ENCODE data around the gene RPH3AL.

Gene RPH3AL

DNA sequence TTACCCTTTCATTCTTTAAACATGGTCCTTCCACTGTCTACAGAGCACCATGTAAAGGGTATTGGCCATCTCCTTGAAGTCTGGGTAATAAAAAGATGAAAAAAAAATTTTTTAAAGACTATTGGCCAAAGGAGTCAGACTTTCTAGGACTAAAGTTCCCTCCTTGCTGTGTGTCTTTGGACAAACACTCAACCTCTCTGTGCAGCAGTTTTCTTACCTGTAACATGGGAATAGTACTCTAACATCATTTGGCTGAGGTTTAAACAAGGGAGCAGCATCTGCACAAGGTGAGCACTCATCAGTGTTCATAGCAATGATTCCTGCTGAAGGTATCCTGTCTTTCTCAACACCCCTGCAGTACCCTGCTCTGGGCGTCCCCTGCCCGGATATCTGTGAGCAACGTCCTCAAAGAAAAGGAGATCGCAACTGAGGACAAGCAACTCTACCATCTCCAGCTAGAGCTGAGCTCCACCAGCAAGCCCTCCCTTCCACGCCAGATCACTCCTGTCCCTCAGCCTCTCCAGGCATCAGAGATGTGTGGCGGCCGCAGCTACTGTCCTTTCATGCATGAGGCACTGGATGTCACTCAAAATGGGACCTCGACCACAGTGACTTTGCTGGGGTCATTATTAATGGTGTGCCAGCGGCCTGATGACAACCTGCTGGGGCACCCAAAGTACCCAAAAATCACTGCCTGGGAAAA lies 29.5 kb upstream of the RPH3AL start:
- TF ChIP-seq USF1 (IDR thresholded peaks at IDR 0.05) (no peak), EP300 (IDR thresholded peaks at IDR 0.05; ENCODE audit: borderline replicate concordance) (no peak), NFIC (IDR thresholded peaks at IDR 0.05) (no peak), TCF12 (IDR thresholded peaks at IDR 0.05; ENCODE audit: low read depth) (no peak), FOXM1 (IDR thresholded peaks at IDR 0.05; ENCODE audit: borderline replicate concordance, low read depth) (no peak), YY1 (IDR thresholded peaks at IDR 0.05; ENCODE audit: low read depth) (no peak), RAD21 (IDR thresholded peaks at IDR 0.05; ENCODE audit: low read depth) (no peak), TEAD4 (IDR thresholded peaks at IDR 0.05) (no peak), ZBTB7A (IDR thresholded peaks at IDR 0.05; ENCODE audit: low read depth) (no peak), EGR1 (IDR thresholded peaks at IDR 0.05) (no peak), CREB1 (IDR thresholded peaks at IDR 0.05; ENCODE audit: low read depth) (no peak), CEBPB (IDR thresholded peaks at IDR 0.05) (no peak), TAF1 (IDR thresholded peaks at IDR 0.05; ENCODE audit: low read depth) (no peak)
- TF ChIP-seq, protein P1, sequence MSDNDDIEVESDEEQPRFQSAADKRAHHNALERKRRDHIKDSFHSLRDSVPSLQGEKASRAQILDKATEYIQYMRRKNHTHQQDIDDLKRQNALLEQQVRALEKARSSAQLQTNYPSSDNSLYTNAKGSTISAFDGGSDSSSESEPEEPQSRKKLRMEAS (IDR thresholded peaks at IDR 0.05): no peak
- TF ChIP-seq, protein P2, sequence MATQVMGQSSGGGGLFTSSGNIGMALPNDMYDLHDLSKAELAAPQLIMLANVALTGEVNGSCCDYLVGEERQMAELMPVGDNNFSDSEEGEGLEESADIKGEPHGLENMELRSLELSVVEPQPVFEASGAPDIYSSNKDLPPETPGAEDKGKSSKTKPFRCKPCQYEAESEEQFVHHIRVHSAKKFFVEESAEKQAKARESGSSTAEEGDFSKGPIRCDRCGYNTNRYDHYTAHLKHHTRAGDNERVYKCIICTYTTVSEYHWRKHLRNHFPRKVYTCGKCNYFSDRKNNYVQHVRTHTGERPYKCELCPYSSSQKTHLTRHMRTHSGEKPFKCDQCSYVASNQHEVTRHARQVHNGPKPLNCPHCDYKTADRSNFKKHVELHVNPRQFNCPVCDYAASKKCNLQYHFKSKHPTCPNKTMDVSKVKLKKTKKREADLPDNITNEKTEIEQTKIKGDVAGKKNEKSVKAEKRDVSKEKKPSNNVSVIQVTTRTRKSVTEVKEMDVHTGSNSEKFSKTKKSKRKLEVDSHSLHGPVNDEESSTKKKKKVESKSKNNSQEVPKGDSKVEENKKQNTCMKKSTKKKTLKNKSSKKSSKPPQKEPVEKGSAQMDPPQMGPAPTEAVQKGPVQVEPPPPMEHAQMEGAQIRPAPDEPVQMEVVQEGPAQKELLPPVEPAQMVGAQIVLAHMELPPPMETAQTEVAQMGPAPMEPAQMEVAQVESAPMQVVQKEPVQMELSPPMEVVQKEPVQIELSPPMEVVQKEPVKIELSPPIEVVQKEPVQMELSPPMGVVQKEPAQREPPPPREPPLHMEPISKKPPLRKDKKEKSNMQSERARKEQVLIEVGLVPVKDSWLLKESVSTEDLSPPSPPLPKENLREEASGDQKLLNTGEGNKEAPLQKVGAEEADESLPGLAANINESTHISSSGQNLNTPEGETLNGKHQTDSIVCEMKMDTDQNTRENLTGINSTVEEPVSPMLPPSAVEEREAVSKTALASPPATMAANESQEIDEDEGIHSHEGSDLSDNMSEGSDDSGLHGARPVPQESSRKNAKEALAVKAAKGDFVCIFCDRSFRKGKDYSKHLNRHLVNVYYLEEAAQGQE (IDR thresholded peaks at IDR 0.05; ENCODE audit: low read depth): no peak

DNA sequence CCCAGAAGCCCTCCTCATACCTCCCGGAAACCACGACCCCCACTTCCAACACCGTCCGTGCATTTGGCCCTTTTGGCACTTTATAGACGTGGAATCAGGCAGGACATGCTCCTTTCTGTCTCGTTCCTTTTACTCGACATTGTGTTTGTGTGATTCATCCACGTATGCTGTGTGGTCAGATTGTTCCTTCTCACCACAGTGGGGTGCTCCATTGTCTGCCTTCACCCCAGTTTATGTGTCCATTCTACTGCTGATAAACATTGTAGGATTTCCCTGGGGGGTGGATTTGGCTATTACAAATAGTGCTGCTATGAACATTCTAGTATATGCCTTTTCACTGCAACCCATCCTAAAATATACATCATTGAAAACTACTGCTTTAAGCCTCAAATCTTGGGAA lies 28.9 kb upstream of the RPH3AL start:
- TF ChIP-seq TAF1 (IDR thresholded peaks at IDR 0.05; ENCODE audit: low read depth): no peak
- TF ChIP-seq, protein P1 (IDR thresholded peaks at IDR 0.05): no peak
- no peak for TF ChIP-seq FOXM1 (IDR thresholded peaks at IDR 0.05; ENCODE audit: borderline replicate concordance, low read depth)
- TF ChIP-seq, protein P2 (IDR thresholded peaks at IDR 0.05; ENCODE audit: low read depth): no peak
- no peak for TF ChIP-seq TCF12 (IDR thresholded peaks at IDR 0.05; ENCODE audit: low read depth)

- no peak for TF ChIP-seq CEBPB (IDR thresholded peaks at IDR 0.05)
- no peak for TF ChIP-seq TAF1 (IDR thresholded peaks at IDR 0.05; ENCODE audit: low read depth)
- TF ChIP-seq YY1 (IDR thresholded peaks at IDR 0.05; ENCODE audit: low read depth): no peak
- TF ChIP-seq, protein P1 (IDR thresholded peaks at IDR 0.05): no peak
- TF ChIP-seq EGR1 (IDR thresholded peaks at IDR 0.05): no peak
- TF ChIP-seq USF1 (IDR thresholded peaks at IDR 0.05): no peak
- TF ChIP-seq NFIC (IDR thresholded peaks at IDR 0.05): no peak
- TF ChIP-seq EP300 (IDR thresholded peaks at IDR 0.05; ENCODE audit: borderline replicate concordance): no peak
- no peak for TF ChIP-seq CREB1 (IDR thresholded peaks at IDR 0.05; ENCODE audit: low read depth)
- no peak for TF ChIP-seq ZBTB7A (IDR thresholded peaks at IDR 0.05; ENCODE audit: low read depth)
- TF ChIP-seq, protein P2 (IDR thresholded peaks at IDR 0.05; ENCODE audit: low read depth): no peak
- TF ChIP-seq RAD21 (IDR thresholded peaks at IDR 0.05; ENCODE audit: low read depth): no peak
- TF ChIP-seq FOXM1 (IDR thresholded peaks at IDR 0.05; ENCODE audit: borderline replicate concordance, low read depth): no peak
- TF ChIP-seq TEAD4 (IDR thresholded peaks at IDR 0.05): no peak
Observed at GRCh38 chr17:379531-380465, 27.2 kb upstream of the RPH3AL start.

Data from Ishikawa (cell line).